Right lobe of liver (tissue), 4 donors: ENCODE results near the gene HLF.

Source experiments
- POLR2A ChIP-seq: fragments of 450-650 bp; IDR thresholded peaks from one replicate; pipeline ENCODE4 v1.6.1; 2017; ENCODE audit warnings: antibody characterized with exemption, mild to moderate bottlenecking
- TF ChIP-seq, protein P1 (sequence below), 4 donors: fragments of 200-600 bp in 3 of 4; fragments of 450-650 bp in 1 of 4; IDR thresholded peaks; one replicate each; pipeline versions ENCODE4 v1.5.1 to v1.8.0; 2016 to 2022; ENCODE audit warnings: antibody characterized with exemption in 4 of 4, mild to moderate bottlenecking in 2 of 4
- donor health status: DM: no; HTN: no; CAD: no.
- donor health status: DM: no; HTN: no; CAD: no.
- donor health status: DM: no; HTN: yes; CAD: no.

DNA sequence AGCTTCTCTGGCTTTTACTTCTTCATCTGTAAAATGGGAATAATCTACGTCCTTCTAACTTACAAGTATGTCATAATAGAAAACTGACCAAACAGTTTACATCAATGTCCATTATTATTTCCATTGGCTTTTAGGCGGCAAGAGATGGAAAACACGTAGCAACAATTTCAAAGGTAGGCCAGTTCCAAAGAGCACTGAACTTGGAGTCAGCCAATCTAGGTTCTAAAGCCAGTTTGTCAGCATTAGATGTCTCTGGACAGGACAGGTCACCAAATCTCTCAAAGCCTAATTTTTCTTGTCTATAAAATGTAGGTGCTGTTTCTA is 17.6 kb downstream of the HLF start:
- TF ChIP-seq, protein P1, sequence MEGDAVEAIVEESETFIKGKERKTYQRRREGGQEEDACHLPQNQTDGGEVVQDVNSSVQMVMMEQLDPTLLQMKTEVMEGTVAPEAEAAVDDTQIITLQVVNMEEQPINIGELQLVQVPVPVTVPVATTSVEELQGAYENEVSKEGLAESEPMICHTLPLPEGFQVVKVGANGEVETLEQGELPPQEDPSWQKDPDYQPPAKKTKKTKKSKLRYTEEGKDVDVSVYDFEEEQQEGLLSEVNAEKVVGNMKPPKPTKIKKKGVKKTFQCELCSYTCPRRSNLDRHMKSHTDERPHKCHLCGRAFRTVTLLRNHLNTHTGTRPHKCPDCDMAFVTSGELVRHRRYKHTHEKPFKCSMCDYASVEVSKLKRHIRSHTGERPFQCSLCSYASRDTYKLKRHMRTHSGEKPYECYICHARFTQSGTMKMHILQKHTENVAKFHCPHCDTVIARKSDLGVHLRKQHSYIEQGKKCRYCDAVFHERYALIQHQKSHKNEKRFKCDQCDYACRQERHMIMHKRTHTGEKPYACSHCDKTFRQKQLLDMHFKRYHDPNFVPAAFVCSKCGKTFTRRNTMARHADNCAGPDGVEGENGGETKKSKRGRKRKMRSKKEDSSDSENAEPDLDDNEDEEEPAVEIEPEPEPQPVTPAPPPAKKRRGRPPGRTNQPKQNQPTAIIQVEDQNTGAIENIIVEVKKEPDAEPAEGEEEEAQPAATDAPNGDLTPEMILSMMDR (IDR thresholded peaks at IDR 0.05), result no peak
- no peak for TF ChIP-seq POLR2A
